ENCODE measurements around the gene CCDC69.
"Not testable (repeated sequence)": the region's sequence is repeated elsewhere in the genome, so short reads cannot be mapped to it uniquely, and the experiment has no call there.

Gene CCDC69

DNA sequence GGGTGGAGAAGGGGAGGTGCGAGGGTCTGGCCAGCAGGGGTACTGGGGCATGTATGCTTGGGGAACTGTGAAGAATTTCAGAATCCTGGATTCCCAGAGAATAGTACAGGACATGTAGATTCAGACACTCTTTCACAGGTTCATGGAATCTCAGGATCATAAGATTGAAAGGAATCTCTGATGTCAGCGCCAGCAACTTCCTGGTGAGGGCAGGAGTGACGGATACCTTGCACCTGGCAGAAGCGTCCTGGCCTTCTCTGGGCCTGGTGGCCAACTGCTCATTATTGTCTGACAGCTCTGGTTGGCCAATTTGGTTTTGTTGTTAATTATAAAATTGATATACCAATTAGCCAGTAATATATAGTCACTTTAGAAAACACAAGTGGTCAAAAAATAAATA, 36.0 kb upstream of the CCDC69 start:
- TF ChIP-seq CTCF (conservative IDR thresholded peaks at IDR 0.05; ENCODE audit: low read length) = no peak
- H3K4me3 ChIP-seq (ENCODE audit: low read length) = no peak overlapping the region
- DNase-seq (ENCODE audit: low read depth) = no peak

- no peak overlapping the region for H3K4me3 ChIP-seq (ENCODE audit: low read length)
- TF ChIP-seq CTCF (conservative IDR thresholded peaks at IDR 0.05; ENCODE audit: low read length) = no peak
- DNase-seq (ENCODE audit: low read depth) = no peak
Measured at GRCh38 chr5:151258816-151259215, 34.9 kb upstream of the CCDC69 start.

- no peak for TF ChIP-seq CTCF (conservative IDR thresholded peaks at IDR 0.05; ENCODE audit: low read length)
- no peak overlapping the region for H3K4me3 ChIP-seq (ENCODE audit: low read length)
- DNase-seq (ENCODE audit: low read depth) = no peak
Measured at GRCh38 chr5:151258201-151258611, 34.3 kb upstream of the CCDC69 start.

GRCh38 chr5:151257731-151258181, 33.9 kb upstream of the CCDC69 start:
- peak; percentile 34 for DNase-seq (ENCODE audit: low read depth)
- no peak overlapping the region for H3K4me3 ChIP-seq (ENCODE audit: low read length)
- no peak for TF ChIP-seq CTCF (conservative IDR thresholded peaks at IDR 0.05; ENCODE audit: low read length)

DNA sequence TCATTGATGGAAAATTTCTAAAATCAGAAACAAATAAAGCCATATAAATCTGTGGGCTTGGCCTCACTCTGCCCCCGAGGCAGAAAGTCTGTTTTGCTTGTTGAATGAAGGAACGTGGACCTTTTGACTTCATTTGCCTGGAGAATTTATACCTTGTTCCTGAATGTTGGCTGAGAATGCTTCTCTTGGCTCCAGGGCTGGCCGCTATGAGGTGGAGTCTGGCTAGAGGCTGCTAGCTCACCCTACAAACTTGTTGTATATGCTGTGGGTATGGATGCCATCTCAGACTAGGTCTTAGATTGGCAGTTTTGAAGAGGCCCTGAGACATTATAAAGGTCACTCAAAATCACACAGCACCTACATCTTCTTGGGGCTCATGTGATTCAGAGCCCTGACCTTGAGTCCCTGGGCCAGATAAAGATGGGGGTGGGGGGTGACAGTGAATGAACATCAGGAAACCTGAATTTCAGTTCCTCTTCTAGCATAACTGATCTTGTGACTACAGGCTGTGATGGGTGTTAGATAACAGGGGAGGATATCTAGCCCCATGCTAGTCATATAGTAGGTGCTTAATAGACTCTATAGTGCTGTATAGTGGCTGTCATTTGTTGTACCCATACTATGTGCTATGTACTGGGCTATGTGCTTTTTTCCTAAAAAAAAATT, 31.9 kb upstream of the CCDC69 start:
- H3K4me3 ChIP-seq (ENCODE audit: low read length) = no peak overlapping the region

DNA sequence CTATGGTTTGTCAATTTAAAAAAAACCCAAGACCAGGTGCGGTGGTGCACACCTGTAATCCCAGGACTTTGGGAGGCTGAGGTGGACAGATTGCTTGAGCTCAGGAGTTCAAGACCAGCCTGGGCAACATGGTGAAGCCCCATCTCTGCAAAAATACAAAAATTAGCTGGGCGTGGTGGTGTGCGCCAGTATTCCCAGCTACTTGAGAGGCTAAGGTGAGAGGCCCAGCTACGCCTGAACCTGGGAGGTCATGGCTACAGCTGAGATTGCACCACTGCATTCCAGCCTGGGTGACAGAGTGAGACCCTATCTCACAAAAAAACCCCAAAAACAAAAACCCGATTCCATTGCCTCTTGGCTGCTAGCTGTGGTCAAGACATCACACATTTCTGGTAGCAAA, 31.1 kb upstream of the CCDC69 start:
- not testable (repeated sequence) for DNase-seq (ENCODE audit: low read depth); H3K4me3 ChIP-seq (ENCODE audit: low read length)

More for the DNA sequence above, 31.9 kb upstream of the CCDC69 start:
- TF ChIP-seq CTCF (conservative IDR thresholded peaks at IDR 0.05; ENCODE audit: low read length) = no peak
- no peak for DNase-seq (ENCODE audit: low read depth)

GRCh38 chr5:151254556-151254955, 30.7 kb upstream of the CCDC69 start:
- no peak overlapping the region for H3K4me3 ChIP-seq (ENCODE audit: low read length)

More at GRCh38 chr5:151254556-151254955, 30.7 kb upstream of the CCDC69 start:
- no peak for DNase-seq (ENCODE audit: low read depth)
- no peak for TF ChIP-seq CTCF (conservative IDR thresholded peaks at IDR 0.05; ENCODE audit: low read length)
